NOMO-1 (cell line): Measurements from ENCODE around the gene UHRF1.
"Not testable (repeated sequence)": the region's sequence is repeated elsewhere in the genome, so short reads cannot be mapped to it uniquely, and the experiment has no call there.

Source experiments
- DNase-seq, 2 experiments: peaks; one replicate each; lab custom pipeline; 2025; ENCODE audit not compliant: unreplicated experiment in 2 of 2; lab: John Stamatoyannopoulos, UW

UHRF1 gene

DNA sequence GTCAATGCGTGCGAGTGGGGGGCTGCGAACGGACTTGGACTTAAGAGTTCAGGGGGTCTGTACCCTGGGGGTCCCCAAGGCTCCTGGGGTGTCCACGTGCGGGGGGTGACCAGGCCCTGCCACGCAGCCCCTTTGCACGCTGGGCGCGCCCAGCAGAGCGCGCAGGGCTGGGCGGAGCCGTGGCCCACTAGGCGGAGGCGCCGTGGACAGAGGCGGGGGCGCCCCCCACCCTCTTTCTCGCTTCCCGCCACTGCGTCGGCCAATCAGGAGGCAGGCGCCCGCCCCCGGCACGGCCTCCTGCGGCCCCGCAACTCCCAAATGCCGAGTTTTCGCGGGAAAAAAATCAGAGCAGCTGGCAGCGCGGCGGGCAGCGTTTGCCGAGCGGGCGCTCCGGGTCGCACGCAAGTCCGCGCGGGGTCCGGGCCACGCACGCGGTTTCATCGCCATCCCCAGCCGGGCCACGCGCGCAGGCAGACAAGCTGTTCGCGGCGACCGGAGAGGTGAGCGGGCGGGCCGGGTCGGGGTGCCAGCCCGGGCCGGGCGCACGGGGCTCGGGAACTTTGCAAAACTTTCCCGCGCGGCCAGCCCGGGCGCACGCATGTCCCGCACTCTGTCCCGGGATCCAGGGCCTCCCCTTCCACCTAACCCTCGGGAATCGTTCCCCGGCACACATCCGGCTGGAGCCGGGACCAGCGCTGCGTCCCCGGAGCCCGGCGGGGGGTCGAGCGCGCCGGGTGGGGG lies at the start of gene UHRF1:
Gene UHRF1 (plus strand): TSS at position 346 of the 741 bp plus-strand sequence. CDS start 1,385 bp downstream, outside the sequence.
- DNase-seq: peak; percentile 65 to 79

DNA sequence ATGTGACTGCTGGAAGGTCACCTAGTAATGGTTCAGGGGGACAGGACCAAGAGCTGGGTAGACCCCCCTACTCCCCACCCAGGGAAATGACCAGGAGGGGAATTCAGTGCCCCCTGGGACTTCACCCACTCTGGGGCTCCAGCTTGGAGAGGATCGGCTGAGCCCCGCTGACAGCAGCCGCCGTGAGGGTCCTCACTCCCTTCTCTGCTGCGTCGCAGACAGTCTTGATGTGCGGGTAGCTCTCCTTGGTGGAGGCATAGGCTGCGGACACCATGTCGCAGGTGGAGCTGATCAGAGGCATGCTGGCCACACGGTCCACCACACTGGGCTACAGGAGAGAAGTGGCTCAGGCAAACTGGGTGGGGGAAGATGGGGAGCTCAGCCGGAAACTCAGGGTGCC lies 49.6 kb upstream of the UHRF1 start:
- DNase-seq: no peak

DNA sequence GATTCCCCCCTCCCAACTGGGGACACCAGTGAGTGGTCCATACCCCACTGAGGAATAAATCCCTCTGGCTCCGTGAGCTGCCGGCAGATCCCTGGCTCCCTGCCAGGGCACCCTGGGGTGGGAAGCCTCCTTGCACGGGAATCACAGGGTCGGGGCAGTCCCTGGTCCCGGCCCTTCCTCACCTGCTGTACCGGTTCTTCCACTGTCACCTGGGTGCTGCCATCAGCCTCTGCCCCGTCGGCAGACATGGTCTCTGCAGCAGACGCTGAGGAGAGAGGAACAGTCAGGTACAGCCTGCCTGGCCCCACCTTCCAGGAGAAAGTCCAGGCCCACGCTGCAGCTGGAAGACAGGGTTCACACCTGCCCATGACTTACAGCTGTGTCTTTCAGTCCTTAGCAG lies 48.2 kb upstream of the UHRF1 start:
- DNase-seq: no peak

DNA sequence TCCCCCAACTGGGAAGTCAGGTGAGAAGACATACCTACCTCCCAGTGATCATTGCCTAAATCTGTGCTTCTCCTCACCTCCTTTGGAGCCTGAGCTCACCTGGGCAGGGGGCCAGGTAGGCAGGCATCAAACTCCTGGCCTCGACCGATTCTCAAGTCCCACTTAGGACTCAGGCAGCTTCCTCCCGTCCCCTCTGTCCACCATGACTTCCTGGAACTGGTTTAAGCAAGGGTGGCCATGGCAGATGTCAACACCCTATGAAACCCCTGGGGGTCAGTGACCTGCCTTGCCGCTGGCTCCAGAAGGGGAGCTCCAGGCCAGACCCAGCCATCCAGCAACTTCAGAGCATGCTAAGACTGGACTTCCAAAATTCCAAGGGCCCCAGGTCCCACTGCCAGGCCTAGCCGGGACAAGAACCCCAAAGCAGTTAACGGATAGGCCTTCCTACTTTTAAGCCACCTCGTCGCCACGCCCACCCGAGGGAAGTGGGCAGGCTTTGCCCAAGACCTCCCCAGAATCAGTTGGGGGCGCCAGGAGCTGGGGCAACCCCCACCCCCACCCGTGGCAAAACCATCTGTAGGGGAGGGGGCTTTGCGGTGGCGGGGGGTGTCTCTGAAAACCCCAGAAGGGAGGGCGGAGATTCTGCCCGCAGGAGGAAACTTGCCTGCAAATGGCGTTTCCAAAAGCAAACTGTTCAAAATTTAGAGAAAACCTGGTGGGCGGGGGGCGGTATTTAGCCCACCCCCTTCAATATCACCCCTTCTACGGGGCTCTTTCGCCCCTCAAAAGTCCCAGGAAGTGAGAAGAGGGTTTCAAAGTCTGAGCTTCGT lies 42.5 kb upstream of the UHRF1 start:
- peak; percentile 18 to 38 for DNase-seq

DNA sequence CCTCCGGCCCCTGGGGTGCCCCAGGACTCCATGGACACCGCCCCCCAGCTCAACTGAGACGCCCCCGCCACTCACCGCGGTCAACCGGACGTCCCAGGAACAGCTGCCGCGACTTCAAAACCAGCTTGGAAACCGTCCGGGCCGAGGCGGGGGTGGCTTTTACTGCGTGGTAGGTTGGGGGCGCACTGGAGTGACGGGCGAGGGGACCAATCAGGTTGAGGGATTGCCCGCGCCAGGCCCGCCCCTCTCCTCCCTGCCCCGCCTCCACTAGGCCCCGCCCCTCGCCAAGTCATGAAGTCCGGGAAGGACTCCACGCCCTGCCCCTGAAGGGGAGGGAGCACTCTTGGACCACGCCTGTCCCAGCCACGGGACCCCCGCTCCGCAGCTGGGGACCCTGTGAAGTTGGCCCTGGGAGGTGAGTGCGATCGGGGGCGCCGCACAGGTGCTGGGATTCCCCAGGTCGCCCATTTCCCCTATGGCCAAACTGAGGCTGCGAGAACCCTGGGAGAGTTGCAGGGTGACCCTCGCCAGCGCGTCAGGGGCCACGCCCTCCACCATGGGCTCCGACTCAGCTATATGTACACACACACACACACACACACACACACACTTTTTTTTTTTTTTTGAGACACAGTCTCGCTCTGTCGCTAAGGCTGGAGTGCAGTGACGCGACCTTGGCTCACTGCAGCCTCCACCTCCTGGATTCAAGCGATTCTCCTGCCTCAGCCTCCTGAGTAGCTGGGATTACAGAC lies 41.6 kb upstream of the UHRF1 start, which contains the start of gene PLIN3:
Gene PLIN3 (minus strand): TSS at position 134 of the 752 bp plus-strand sequence. CDS start 6,273 bp downstream, outside the sequence.
- DNase-seq: peak; percentile 80 to 90

DNA sequence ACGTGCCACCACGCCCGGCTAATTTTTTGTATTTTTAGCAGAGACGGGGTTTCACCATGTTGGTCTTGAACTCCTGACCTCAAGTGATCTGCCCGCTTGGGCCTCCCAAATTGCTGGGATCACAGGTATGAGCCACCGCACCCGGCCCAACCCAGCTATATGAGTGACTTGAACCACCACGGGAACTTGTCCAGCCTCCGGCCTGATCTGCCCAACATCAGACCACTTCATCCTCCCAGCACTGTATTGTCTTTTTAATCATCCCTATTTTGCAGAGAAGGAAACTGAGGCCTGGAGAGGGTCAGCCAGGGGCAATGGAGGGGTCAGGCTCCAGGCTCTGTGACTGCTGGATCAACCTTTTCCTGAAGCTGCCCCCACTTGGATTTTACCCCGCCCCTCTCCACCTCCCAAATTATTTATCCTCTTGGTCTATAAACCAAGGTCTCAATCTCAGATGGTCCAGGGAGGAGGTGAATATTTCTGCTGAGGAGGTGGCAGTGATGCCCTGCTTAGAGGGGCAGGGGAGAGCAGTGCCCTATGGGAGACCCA lies 40.9 kb upstream of the UHRF1 start:
- DNase-seq: no peak

DNA sequence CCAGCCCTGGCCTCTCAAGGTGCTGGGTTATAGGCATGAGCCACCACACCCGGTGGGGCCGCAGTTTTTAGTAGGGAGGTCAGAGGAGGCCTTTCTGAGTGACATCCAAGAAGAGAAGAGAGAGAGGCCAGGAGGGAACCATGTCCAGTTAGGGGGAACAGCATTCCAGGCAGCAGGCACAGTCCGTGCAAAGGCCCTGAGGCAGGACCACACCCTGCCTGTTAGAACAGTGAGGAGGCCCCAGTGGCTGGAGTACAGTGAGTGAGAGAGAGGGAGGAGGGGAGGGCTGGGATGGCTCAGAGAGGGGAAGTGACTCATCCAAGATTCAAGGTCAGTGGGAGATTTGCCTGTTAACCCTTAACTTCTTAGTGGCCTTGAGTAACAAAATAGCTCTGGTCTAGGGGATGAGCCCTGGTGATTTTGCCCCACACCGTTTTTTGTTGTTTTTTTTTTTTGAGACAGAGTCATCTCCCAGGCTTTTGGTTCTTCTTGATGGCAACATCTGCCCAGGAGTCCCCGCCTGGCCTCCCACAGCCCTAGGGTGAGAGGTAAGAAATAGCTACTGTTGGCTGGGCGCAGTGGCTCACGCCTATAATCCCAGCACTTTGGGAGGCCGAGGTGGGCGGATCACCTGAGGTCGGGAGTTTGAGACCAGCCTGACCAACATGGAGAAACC lies 39.1 kb upstream of the UHRF1 start:
- peak; percentile 93 for DNase-seq

DNA sequence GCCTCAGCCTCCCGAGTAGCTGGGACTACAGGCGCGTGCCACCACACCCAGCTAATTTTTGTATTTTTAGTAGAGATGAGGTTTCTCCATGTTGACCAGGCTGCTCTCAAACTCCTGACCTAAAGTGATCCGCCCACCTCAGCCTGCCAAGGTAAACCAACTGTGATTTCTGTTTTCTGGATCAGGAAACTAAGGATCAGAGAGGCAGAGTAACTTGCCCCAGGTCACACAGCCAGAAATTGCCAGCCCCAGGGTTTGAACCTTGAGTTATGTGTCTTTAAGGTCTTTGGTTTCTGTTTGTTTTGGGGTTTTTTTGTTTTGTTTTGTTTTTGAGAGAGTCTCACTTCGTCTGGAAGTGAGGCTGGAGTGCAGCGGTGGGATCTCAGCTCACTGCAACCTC lies 37.6 kb upstream of the UHRF1 start:
- DNase-seq: no peak

DNA sequence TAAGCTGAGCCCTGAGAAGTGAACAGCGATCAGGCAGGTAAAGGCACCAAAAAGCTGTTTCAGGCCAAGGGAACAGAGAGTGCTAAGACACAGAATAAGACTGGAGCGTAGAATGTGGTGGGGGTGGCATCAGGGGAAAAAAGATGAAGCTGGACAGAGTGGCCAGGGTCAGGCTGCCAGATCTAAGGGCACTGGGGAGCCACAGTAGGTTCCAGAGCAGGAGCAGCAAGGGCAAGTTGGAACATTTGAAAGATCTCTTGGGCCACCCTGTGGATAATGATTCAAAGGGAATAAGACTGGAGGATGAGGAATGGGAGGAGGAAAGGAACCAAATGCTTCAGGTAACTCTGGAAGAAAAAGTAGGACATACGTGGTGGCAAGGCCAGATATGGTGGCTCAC lies 35.4 kb upstream of the UHRF1 start:
- DNase-seq: no peak

DNA sequence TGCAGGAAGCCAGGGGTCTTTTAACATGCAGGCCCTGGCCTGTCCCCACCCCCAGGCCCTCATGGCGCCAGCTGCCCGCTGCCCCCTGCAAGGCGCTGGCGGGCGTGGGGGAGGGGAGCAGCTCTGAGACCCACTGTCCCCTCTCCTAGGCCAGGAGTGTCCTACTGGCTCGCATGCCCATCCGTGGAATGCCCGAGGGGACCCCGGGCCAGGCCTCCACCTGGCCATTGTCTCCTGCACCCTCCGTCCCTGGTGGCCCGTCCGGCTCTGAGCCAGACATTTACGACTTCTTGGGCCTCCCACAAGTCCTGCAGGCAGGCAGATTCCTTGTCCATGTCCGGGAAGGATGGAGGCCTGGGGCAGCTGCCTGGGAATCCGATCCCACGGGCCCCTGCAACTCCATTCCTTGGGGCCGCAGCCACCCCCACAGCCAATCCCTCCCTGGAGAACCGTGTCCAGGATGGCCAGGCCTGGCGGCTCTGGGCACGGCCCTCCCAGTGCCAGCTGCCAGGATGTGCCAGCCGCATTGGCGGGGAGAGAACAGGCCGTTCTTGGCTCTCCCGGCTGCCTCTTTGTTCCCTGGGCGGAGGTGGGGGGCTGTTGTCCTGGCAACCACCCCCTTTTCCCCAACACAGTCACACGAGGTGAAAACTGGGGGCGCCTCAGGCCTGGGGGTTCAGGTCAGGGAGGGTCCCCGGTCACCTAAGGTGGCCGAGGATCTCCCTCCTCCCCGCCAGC lies 31.4 kb upstream of the UHRF1 start:
- DNase-seq: no peak

DNA sequence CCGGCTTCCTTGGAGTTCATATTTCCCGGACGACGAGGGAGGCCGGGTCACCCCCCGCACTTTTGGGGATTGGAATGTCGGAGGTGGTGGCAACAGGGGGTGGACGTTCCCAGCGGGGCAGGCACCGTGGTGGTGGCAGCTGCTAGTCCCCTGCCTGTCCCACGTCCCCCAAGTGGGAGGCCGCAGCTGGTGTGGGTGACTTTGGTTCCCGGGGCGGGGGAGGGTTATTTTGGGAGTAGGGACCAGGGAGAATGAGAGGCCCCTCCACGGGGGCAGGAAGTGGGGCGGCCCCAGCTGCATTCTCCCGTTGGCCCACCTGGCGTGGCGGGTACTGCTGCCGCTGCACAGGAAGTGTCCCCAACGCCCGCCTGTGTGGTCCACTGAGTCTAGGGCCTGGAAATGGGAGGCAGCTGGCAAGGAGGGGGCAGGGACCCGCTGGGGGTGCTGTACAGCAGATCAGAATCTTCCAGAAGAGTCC lies 30.8 kb upstream of the UHRF1 start:
- DNase-seq: no peak

DNA sequence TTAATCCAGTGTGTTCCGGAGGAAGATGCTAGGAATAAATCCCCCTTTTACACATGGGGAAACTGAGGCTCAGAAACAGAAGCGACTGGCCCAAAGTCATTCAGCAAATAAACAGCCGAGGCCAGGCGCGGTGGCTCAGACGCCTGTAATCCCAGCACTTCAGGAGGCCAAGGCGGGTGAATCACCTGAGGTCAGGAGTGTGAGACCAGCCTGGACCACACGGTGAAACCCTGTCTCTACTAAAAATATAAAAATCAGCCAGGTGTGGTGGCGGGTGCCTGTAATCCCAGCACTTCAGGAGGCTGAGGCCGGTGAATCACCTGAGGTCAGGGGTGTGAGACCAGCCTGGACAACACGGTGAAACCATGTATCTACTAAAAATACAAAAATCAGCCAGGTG lies 30.3 kb upstream of the UHRF1 start:
- no peak for DNase-seq

DNA sequence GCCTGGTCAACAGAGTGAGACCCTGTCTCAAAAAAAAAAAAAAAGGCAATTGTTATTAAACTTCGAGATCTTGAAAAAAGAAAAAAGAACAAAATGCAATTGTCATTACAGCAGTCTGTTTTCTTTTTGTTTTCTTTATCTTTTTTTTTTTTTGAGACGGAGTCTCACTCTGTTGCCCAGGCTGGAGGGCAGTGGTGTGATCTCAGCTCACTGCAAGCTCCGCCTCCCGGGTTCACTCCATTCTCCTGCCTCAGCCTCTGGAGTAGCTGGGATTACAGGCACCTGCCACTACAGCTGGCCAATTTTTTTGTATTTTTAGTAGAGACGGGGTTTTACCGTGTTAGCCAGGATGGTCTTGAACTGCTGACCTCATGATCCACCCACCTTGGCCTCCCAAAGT lies 26.4 kb upstream of the UHRF1 start:
- DNase-seq: not testable (repeated sequence)

DNA sequence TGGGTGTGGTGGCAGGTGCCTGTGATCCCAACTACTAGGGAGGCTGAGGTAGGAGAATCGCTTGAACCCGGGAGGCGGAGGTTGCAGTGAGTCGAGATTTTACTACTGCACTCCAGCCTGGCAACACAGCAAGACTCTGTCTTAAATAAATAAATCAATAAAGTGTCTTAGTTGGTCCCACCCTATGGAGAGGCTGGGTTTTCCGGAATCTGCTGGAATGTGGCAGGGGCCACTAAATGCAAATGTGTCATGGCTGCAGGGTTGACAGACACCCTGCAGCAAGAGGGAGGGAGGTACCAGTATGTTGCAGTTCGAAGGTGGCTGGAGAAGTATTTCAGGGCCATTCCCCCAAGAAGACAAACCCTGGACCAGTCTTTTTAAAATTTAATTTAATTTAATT lies 24.3 kb upstream of the UHRF1 start:
- not testable (repeated sequence) for DNase-seq

DNA sequence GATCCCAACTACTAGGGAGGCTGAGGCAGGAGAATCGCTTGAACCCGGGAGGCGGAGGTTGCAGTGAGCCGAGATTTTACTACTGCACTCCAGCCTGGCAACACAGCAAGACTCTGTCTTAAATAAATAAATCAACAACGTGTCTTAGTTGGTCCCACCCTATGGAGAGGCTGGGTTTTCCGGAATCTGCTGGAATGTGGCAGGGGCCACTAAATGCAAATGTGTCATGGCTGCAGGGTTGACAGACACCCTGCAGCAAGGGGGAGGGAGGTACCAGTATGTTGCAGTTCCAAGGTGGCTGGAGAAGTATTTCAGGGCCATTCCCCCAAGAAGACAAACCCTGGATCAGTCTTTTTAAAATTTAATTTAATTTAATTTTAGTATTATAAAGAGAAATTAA lies 21.5 kb upstream of the UHRF1 start:
- DNase-seq: not testable (repeated sequence)

DNA sequence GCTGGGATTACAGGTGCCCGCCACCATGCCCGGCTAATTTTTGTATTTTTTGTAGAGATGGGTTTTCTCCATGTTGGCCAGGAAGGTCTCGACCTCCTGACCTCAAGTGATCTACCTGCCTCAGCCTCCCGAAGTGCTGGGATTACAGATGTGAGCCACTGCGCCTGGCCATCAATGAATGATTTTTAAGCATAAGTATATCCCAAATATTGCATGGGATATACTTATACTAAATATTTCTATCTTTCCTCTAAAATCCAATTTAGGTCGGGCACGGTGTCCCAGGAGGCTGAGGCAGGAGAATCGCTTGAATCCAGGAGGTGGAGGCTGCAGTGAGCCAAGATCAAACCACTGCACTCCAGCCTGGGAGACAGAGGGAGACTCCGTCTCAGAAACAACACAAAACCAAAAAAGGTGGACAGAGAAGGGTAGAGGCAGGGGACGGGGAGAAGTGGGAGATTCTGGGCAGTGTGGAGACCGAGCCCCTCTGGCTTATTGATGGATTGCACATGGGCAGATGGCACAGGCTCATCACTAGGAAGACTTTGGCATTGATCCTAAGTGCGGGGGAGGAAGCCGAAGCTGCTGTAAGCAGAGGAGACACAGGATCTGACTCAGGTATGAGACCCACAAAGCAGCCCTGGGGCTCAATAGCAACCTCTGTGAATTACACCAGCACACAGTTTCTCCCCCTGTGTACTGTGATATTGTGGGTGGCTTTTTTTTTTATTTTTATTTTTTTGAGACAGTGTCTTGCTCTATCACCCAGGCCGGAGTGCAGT lies 20.1 kb upstream of the UHRF1 start:
- no peak for DNase-seq

DNA sequence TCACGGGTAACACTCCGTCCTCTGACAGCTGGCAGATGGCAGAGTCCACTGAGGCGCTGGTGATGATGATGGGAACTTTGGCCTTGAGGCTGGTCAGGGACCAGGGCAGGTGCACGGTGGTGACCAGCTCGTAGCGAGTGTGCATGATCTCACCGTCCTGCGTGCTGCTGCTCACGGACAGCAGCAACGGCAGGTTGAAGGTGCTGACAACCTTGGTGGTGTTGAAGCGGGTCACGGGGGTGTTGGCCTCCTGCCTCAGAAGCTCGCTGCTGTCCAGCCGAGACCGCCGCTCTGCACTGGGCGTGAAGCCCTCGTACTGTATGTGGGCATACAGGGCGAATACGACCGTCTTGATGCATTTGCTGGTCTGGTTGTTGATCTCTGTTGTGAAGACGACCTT lies 18.2 kb upstream of the UHRF1 start:
- DNase-seq: no peak

DNA sequence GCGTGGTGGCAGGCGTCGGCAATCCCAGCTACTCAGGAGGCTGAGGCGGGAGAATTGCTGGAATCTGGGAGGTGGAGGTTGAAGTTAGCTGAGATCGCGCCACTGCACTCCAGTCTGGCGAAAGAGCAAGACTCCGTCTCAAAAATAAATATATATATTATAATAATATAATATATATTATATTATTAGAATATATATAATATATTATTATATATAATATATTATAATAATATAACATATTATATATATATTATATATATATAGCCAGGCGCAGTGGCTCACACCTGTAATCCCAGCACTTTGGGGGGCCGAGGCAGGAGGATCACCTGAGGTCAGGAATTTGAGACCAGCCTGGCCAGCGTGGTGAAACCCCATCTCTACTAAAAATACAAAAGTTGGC lies 16.3 kb upstream of the UHRF1 start:
- not testable (repeated sequence) for DNase-seq

DNA sequence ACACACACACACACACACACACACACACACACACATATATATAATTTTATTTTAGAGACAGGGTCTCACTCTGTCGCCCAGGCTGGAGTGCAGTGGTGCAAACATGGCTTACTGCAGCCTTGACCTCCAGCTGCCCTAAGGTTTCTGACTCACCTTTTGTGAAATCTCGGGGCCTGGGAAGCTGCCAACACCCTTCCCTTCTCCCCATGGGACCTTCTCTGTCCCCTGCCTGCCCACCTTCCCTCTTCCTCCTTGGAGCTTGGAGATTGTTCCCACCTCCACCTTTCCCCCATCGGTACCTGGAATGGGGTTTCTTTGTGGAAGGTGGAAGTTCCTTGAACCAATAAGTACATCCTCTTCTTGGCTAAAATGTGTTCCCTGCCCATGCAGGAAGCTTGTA lies 12.9 kb upstream of the UHRF1 start:
- DNase-seq: peak in 1 of 2 experiments; percentile 24
